Inflammatory macrophage (primary cell): ENCODE results near the gene CTNNA2.
"Not testable (repeated sequence)": the region's sequence is repeated elsewhere in the genome, so short reads cannot be mapped to it uniquely, and the experiment has no call there.

Experiments
- DNase-seq, 2 donors: peaks; one replicate each; pipeline ENCODE4 v3.0.0-alpha.2; 2020 to 2022

The CTNNA2 gene

DNA sequence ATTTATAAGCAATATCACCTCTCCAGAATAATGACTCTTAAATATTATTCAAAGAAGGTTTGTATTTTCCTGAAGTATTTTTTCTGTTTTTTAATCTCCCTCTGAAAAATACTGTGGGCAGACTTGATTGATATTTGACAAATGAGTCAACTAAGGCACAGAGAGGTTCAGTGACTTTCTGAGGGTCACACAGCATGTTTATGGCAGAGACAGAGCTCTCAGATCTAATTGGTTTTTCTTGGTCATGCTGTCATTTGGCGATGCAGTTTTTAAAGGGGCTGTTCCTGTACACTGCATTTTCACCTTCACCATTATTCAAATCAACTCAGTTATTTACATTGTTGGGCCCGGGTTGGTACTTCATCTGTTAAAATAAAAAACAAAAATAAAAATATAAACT lies 527.4 kb downstream of the CTNNA2 start:
- DNase-seq: no peak

GRCh38 chr2:80042635-80043034 lies 529.8 kb downstream of the CTNNA2 start:
- no peak for DNase-seq

GRCh38 chr2:80048296-80048695 lies 535.4 kb downstream of the CTNNA2 start:
- DNase-seq: no peak

DNA sequence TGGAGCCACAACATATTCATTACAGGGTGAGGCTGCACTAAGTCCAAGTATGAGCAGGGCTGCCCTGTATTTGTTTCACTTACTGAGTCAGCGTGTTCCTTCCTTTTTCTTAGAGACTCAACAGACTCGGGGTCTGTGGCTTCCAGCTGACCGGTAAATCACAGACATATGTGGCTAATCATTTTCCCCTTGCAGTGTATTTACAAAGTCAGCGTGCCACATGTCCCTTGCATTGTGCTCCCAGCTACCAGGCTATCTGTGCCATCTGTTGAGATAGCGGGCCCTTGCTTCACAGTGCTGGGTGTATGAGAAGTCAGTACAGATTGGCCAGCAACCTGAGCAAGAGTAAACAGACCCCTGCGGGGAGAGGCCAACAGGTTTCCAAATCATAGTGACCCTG lies 537.4 kb downstream of the CTNNA2 start:
- no peak for DNase-seq

DNA sequence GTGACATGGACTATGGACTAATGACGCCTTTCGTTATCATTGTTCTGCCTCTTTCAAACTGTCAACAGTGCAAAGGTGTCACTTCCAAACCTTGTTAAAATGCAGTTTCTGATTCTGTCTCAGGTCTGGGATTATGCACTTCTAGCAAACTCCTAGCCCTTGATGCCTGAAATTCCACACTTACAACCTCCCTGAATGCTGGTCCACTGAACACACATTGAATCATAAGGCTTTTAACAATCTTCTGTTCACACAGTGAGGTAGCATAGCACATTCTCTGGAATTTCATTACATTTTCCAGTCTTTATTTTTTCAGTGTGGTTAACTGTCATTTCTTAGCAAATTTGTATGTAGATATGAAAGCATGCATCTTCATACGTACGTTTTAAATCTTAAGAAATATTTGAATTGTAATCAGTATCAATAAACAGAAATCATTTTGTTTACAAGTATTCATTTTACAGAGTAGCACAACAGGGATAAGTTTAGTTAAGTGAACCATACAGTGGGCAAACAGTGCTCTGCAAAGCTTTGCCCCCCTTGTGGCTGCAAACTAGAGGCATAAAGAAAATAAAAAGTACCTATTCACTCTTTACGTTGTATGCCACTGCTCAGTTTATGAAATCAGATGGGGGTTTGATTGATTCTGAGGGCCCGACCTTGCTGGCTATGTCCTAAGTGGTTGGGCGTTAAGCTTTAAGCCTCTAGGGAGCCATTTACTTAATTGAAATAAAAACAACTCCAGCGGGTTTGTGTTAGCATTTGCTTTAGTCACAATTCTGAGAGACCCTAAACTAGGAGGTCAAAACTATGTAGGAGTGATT lies 540.9 kb downstream of the CTNNA2 start:
- DNase-seq: no peak

DNA sequence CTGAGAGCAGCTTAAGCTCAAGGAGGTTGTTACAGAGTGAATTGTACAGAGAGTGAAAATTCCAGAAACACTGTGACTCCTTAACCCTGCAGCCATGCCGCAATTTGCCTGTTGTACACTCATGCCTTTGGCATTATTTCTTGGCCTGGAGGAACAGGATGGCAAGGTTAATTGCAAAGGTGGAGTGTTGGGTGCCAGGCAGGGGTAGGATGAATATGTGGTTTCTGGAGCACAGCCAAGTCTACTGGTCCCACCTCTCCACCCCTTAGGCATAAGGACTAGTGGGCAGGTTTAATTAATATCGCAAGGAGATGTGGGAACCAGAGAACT lies 541.5 kb downstream of the CTNNA2 start:
- DNase-seq: no peak

GRCh38 chr2:80057956-80058355 lies 545.1 kb downstream of the CTNNA2 start:
- DNase-seq: no peak

- no peak for DNase-seq
Measured at GRCh38 chr2:80058562-80058961, 545.7 kb downstream of the CTNNA2 start.

- DNase-seq: no peak
Measured at GRCh38 chr2:80059447-80059846, 546.6 kb downstream of the CTNNA2 start.

DNA sequence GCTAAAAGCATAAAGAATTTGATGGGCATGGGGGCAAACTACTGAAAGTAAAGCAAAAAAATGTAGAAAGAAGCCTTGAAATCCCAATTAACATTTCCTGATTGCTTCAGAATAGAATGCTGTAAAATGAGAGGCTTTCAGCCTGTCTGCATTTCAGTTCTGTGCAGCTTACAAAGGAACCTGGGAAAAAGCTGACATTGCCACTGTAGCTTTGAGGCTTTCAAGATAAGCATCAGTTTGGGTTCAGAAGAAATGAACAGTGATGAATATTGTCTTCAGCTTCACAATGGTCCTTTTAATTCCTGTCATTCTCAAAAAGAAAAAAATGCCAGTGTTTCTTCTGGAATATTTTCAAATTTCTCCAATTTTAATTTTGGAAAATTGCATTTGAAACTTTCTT lies 549.0 kb downstream of the CTNNA2 start:
- no peak for DNase-seq

DNA sequence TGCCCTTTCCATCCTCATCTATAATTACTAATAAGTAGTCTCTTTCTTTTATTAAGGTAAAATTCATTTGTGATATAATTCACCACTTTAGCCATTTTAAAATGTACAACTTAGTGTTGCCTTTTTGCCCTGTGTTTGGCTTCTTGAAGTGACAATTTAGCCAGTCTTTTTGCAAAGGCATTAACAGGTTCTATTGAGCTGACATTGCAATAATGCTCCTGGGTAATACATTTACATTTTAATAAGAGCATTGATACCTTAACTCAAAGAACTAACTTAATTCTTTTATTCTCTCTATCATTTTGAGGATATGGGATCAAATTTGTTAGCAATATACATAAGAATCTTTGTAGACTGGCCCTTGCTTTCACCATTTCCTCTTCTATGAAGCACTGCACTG lies 549.4 kb downstream of the CTNNA2 start:
- no peak for DNase-seq

DNA sequence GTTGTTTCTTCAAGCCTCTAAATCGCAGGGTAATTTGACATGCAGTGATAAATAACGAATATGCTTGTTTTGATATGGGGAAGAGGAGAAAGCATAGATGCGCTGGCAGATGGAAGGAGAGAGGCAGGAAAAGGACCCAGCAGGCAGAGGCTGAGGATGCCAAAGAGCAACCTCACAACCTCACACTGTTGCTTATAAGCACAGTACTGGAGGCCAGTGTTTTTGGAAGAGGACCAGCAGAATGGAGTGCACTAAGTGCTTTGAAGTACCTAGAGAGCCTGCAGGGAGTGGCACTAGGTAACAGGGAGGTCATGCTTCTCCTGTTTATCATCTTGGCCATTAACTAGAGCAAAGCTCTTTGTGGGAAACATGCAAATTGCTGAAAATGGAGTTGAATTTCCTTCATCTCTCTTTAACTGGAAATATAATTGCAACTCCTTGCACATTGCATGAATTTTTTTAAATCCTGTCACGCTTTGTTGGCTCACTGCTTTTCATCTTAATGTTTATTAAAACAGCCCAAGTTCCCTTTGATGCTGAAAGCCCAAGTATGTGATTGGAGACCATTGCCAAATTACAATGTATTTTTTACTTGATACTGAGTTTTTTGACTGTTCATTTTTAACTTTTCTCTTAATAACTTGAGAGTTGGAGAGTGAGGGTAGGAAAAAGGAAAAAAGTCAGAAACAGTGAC lies 555.3 kb downstream of the CTNNA2 start:
- DNase-seq: no peak

DNA sequence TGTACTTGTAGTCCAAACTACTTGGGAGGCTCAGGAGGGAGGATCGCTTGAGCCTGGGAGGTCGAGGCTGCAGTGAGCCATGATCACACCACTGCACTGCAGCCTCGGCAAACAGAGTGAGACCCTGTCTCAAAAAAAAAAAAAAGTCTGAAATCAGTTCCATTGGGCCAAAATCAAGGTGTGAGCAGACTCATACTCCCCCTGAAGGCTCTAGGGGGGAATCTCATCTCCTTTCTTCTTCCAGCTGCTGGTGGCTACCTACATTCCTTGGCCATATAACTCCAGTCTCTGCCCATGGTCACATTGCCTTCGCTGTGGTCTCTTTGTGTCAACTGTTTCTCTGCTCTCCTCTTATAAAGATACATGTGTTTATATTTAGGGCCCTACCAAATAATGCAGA lies 557.7 kb downstream of the CTNNA2 start:
- DNase-seq: no peak

DNA sequence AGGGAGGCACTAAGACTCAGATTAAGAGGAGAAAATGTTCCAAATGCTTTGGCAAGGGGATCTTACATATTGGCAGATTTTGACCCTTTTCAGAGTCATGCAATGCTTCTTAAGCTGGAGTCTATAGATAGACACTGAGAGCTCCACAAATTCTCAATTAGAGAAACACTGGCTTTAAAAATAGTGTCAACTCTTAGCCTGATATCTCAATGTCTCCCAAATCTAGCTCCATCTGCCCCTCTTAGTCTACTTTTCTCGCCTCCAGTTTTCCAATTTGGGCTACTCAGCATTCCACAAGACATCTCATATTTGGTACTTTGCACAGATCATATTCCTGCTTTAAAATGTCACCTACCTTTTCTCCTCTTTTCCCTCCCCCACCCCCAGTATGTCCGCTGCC lies 559.1 kb downstream of the CTNNA2 start:
- DNase-seq: no peak

DNA sequence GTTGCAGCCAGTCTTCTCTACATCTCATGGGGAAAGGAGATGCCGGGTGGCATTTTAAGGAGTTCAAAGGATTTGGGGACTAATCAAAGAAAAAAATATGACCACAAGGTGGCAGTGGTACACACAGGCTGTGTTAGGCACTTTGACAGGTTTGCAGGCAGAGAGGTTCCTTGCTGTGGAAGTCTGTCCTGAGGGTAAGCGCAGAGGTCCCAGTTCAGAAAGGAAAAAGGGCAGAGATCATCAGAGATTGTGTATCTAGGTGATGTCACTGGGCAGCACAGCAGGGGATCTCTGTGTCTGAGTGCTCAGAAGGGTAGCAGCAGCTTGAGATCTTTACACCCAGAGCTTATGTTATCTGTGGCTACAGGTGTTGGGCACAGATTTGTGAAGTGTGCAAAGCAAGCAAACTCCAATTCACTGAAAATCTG lies 560.3 kb downstream of the CTNNA2 start:
- peak; percentile 18 to 40 for DNase-seq

DNA sequence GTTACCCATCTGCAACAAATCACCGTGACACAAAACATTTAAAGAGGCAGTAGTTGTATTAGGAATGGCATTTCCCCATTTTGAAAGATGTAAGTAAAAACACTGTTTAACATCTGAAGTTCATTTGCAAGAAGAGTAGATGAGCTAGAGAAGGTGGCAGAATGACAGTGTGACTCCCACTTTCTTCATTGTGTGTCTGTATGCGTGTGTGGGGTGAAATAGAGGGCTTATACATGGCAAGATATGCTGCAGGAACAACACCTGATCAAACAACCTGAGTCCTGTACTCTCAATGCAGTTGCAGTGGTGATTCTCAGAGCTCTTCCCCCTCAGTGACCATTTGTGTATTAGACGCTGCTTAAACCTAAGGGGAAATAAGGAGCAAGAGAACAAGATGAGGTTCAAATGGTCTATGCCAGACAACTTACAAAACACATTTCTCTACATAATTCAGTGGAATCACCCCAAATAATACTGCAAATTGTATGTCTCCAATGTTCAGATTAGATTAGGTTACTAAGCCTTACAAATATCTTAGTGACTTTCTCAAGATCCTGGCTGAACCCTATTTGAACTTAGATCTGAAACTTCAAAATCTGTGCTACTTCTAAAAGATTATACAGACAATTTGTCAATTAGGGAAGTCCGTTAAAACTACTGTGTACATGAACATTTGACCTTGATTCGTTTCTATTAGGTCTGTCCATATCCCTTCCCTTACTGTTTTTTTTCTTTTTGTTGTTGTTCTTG lies 561.6 kb downstream of the CTNNA2 start:
- DNase-seq: no peak

DNA sequence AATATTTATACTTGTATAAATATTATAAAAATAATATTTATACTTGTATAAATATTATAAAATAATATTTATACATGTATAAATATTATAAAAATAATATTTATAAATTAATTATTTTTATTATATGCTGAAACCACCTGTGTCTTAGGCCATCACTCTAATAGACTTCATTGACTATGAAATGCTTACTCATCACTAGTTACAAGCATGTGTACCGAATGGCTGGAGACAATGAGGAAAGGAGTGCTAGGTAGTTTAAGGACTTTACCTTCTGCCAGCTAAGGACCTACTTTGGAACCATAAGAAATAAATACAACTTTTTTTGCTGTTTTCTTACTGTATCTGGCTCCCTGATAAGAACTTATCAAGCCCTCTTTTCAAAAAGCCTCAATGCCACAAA lies 562.9 kb downstream of the CTNNA2 start:
- DNase-seq: no peak

- DNase-seq: no peak
Measured at GRCh38 chr2:80078290-80079036, 565.6 kb downstream of the CTNNA2 start.

DNA sequence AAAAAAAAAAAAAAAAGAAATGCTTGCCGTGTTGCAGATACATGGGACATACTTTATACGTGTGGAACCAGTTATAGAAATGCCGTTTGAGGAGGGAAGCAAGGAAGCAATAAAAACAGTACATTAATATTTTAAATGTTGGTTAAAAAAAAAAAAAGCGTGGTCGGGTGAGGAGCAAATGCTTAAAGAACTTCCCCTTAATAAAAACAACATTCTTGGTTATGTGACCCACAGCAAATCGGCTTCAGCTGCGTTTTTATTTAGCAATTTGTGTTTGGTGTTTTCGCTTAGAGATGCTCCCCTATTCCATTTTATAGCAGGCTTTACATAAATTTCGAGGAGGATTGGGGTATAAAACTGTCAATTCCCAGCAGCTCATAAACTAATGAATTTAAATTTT lies 568.1 kb downstream of the CTNNA2 start:
- DNase-seq: no peak

DNA sequence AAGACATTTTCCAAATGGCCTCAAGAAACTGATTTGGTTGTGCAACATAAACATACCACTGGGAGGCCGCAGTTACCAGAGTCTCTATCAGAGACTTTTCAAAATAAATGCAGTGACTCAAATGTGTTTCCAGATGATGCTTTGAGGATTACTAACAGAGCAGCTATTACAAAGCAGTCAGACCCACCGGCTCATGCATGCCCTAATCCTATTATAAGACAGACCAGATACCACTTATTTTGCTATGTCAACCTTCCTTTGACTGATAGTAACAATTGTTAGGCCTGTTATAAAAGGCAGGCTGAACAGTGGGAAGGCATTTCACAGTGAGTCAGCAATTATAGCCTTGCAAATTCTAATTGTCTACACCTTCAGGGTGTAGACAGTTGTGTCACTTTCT lies 574.0 kb downstream of the CTNNA2 start:
- DNase-seq: no peak

DNA sequence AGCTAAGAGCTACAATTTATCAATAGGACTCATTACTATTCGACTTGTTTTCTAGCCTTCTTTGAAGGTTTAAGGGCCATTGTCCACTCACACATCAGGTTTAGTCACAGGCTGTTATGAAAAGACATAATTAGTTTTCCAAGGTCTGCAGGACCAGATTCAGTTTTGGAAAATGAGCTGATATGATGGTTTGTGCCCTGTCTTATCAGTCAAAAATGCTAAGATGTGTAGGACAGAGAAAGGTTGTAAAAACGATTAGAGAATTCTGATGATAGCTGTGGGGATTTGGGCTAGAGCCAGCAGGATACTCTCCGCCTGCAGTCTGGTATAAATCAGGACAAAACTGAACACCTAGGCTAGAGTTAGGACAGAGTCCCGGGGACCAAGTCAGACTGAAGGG lies 578.4 kb downstream of the CTNNA2 start:
- DNase-seq: no peak

DNA sequence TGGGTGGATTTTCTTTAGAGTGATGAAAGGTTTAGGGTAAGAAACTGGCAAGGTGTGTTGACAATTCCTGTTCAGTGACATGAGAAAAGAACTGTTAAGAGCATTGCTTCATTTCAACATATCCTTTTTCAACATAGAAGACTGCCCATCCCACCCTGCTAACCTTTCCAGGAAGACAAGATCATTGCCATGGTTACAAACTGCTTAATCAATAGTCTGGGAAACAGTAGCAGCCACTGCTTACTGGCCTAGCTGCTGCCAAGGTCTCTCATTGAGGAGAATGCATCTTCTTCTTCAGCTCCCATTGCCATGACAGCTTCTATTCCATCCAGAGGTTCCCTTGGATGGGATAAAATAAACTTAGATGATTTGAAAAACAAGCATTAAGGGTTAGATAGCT lies 579.6 kb downstream of the CTNNA2 start:
- no peak for DNase-seq

DNA sequence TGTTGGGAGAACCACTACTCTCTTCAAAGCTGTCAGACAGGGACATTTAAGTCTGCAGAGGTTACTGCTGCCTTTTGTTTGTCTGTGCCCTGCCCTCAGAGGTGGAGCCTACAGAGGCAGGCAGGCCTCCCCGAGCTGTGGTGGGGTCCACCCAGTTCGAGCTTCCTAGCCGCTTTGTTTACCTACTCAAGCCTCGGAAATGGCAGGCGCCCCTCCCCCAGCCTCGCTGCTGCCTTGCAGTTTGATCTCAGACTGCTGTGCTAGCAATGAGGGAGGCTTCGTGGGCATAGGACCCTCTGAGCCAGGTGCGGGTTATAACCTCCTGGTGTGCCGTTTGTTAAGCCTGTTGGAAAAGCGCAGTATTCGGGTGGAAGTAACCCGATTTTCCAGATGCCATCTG lies 585.7 kb downstream of the CTNNA2 start:
- DNase-seq: not testable (repeated sequence)
